HEK293 (cell line): ENCODE data around the gene MS4A12.
"Not testable (repeated sequence)": the region's sequence is repeated elsewhere in the genome, so short reads cannot be mapped to it uniquely, and the experiment has no call there.

Source experiments
- CTCF ChIP-seq: fragments of 450-650 bp; formaldehyde crosslinking; IDR thresholded peaks from 2 replicates; pipeline ENCODE4 v1.5.1; 2016; ENCODE audit warnings: missing biosample characterization, missing genetic modification characterization
- REPIN1 ChIP-seq: fragments of 450-650 bp; formaldehyde crosslinking; IDR thresholded peaks from 2 replicates; pipeline ENCODE4 v1.5.1; 2017; ENCODE audit warnings: missing biosample characterization, missing genetic modification characterization, low read depth
- ZBTB20 ChIP-seq: fragments of 450-650 bp; formaldehyde crosslinking; IDR thresholded peaks from 2 replicates; pipeline ENCODE4 v1.5.1; 2016; ENCODE audit warnings: missing biosample characterization, missing genetic modification characterization
- TF ChIP-seq, protein P1 (sequence below): fragments of 450-650 bp; formaldehyde crosslinking; IDR thresholded peaks from 2 replicates; pipeline ENCODE4 v1.5.1; 2016; ENCODE audit warnings: missing biosample characterization, missing genetic modification characterization
- TF ChIP-seq, protein P2 (sequence below): fragments of 450-650 bp; formaldehyde crosslinking; IDR thresholded peaks from 2 replicates; pipeline ENCODE4 v1.5.1; 2016; ENCODE audit warnings: missing biosample characterization, missing genetic modification characterization
- TF ChIP-seq, protein P3 (sequence below): fragments of 450-650 bp; formaldehyde crosslinking; IDR thresholded peaks from 2 replicates; pipeline ENCODE4 v1.5.1; 2016; ENCODE audit warnings: missing biosample characterization, missing genetic modification characterization, low read depth
- TF ChIP-seq, protein P4 (sequence below): fragments of 450-650 bp; formaldehyde crosslinking; IDR thresholded peaks from 2 replicates; pipeline ENCODE4 v1.5.1; 2017; ENCODE audit warnings: missing biosample characterization, missing genetic modification characterization

DNA sequence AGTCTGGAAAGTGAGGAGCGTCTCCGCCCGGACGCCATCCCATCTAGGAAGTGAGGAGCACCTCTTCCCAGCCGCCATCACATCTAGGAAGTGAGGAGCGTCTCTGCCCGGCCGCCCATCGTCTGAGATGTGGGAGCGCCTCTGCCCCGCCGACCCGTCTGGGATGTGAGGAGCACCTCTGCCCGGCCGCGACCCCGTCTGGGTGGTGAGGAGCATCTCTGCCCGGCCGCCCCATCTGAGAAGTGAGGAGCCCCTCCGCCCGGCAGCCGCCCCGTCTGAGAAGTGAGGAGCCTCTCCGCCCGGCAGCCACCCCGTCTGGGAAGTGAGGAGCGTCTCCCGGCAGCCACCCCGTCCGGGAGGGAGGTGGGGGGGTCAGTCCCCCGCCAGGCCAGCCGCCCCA, 41.4 kb upstream of the MS4A12 start:
- TF ChIP-seq, protein P1, sequence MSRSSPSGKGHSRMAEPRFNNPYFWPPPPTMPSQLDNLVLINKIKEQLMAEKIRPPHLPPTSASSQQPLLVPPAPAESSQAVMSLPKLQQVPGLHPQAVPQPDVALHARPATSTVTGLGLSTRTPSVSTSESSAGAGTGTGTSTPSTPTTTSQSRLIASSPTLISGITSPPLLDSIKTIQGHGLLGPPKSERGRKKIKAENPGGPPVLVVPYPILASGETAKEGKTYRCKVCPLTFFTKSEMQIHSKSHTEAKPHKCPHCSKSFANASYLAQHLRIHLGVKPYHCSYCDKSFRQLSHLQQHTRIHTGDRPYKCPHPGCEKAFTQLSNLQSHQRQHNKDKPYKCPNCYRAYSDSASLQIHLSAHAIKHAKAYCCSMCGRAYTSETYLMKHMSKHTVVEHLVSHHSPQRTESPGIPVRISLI: not testable (repeated sequence)
- TF ChIP-seq ZBTB20, CTCF, REPIN1 (tag by site-specific recombination): not testable (repeated sequence)
- TF ChIP-seq, protein P2, sequence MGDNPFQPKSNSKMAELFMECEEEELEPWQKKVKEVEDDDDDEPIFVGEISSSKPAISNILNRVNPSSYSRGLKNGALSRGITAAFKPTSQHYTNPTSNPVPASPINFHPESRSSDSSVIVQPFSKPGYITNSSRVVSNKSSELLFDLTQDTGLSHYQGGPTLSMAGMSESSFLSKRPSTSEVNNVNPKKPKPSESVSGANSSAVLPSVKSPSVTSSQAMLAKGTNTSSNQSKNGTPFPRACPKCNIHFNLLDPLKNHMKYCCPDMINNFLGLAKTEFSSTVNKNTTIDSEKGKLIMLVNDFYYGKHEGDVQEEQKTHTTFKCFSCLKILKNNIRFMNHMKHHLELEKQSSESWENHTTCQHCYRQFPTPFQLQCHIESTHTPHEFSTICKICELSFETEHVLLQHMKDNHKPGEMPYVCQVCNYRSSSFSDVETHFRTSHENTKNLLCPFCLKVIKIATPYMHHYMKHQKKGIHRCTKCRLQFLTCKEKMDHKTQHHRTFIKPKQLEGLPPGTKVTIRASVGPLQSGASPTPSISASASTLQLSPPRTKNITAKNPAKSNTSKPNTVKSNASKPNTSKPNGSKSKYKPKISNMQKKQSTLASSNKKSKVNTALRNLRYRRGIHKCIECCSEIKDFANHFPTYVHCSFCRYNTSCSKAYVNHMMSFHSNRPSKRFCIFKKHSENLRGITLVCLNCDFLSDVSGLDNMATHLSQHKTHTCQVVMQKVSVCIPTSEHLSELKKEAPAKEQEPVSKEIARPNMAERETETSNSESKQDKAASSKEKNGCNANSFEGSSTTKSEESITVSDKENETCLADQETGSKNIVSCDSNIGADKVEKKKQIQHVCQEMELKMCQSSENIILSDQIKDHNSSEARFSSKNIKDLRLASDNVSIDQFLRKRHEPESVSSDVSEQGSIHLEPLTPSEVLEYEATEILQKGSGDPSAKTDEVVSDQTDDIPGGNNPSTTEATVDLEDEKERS (tag by site-specific recombination): not testable (repeated sequence)
- TF ChIP-seq, protein P3, sequence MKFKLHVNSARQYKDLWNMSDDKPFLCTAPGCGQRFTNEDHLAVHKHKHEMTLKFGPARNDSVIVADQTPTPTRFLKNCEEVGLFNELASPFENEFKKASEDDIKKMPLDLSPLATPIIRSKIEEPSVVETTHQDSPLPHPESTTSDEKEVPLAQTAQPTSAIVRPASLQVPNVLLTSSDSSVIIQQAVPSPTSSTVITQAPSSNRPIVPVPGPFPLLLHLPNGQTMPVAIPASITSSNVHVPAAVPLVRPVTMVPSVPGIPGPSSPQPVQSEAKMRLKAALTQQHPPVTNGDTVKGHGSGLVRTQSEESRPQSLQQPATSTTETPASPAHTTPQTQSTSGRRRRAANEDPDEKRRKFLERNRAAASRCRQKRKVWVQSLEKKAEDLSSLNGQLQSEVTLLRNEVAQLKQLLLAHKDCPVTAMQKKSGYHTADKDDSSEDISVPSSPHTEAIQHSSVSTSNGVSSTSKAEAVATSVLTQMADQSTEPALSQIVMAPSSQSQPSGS (tag by site-specific recombination): not testable (repeated sequence)
- TF ChIP-seq, protein P4, sequence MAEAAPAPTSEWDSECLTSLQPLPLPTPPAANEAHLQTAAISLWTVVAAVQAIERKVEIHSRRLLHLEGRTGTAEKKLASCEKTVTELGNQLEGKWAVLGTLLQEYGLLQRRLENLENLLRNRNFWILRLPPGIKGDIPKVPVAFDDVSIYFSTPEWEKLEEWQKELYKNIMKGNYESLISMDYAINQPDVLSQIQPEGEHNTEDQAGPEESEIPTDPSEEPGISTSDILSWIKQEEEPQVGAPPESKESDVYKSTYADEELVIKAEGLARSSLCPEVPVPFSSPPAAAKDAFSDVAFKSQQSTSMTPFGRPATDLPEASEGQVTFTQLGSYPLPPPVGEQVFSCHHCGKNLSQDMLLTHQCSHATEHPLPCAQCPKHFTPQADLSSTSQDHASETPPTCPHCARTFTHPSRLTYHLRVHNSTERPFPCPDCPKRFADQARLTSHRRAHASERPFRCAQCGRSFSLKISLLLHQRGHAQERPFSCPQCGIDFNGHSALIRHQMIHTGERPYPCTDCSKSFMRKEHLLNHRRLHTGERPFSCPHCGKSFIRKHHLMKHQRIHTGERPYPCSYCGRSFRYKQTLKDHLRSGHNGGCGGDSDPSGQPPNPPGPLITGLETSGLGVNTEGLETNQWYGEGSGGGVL (tag by site-specific recombination): not testable (repeated sequence)
